ENCODE results near the gene MAN2A1.

Gene MAN2A1

DNA sequence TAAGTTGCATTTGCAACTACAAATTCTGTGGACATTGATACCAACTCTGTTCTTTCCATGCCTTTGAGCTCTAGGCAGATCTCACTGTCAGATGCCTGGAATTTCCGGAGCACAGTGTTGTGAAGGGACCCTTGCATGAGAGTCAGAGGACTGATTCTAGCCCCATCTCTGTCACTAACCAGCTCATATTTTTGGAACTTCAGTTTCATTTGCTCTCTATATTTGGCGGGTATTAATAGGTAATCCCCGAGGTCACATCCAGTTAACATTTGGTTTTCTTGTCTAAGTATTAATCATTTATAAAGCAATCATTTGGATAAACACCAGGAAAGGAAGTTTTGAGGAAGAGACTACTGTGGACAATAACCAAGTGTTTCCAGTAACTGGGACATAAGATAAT, 115.7 kb downstream of the MAN2A1 start:
- in situ Hi-C loops (cut with HindIII; ENCODE audit: low sequenced_read_pairs), result no loop called here
- H3K4me3 ChIP-seq (ENCODE audit: low read depth, low read length), result no peak overlapping the region
- no peak for DNase-seq (ENCODE audit: low read depth)
- no peak for TF ChIP-seq CTCF (IDR thresholded peaks at IDR 0.05; ENCODE audit: low read depth, low read length, missing control alignments)

DNA sequence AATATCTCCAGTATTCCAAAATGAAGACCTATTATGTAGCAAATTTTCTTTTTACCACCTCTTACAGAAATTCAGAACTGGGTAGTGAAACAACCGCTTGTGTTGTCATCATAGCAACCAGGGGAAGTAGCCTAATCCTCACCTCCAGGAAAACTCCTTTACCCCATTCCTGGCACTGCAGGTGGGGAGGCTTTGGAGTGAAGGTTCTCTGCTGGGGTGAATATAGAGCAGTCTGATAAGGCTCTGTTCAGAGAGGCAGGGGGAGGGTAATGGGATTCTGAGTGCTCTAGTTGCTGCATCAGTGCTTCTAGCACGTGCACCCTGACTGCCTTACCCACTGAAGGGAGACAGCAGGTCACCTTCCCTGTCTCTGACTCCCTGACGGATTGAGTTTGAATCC, 116.2 kb downstream of the MAN2A1 start:
- no peak for DNase-seq (ENCODE audit: low read depth)
- H3K4me3 ChIP-seq (ENCODE audit: low read depth, low read length), result no peak overlapping the region
- TF ChIP-seq CTCF (IDR thresholded peaks at IDR 0.05; ENCODE audit: low read depth, low read length, missing control alignments), result no peak
- in situ Hi-C loops (cut with HindIII; ENCODE audit: low sequenced_read_pairs), result no loop called here

GRCh38 chr5:109812698-109813097, 123.0 kb downstream of the MAN2A1 start:
- TF ChIP-seq CTCF (IDR thresholded peaks at IDR 0.05; ENCODE audit: low read depth, low read length, missing control alignments), result no peak
- H3K4me3 ChIP-seq (ENCODE audit: low read depth, low read length), result no peak overlapping the region
- DNase-seq (ENCODE audit: low read depth), result no peak
- in situ Hi-C loops (cut with HindIII; ENCODE audit: low sequenced_read_pairs), result no loop called here

- in situ Hi-C loops (cut with HindIII; ENCODE audit: low sequenced_read_pairs), result no loop called here
- no peak for TF ChIP-seq CTCF (IDR thresholded peaks at IDR 0.05; ENCODE audit: low read depth, low read length, missing control alignments)
- no peak for DNase-seq (ENCODE audit: low read depth)
- no peak overlapping the region for H3K4me3 ChIP-seq (ENCODE audit: low read depth, low read length)
Observed at GRCh38 chr5:109816732-109817131, 127.0 kb downstream of the MAN2A1 start.

DNA sequence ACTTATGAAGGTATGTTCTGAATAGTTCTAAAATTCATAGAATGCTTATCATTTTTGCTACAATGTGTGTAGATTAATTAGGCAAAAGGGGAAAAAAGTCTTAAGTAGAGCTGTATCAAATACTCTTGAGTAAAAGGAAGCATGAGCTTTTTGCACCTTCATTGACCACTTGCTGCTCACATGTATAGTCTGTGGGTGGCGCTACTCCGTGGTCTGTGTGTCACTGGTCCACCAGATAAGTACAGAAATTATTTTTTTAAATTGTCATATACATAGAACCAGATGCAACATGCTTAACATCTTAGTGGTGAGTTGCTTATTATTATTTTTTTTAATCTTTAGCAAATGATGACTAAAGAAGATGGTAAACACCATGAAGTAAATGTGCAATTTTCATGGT, 130.2 kb downstream of the MAN2A1 start:
- in situ Hi-C loops (cut with HindIII; ENCODE audit: low sequenced_read_pairs), result no loop called here

GRCh38 chr5:109823597-109823996, 133.9 kb downstream of the MAN2A1 start:
- no peak for DNase-seq (ENCODE audit: low read depth)
- no peak overlapping the region for H3K4me3 ChIP-seq (ENCODE audit: low read depth, low read length)
- in situ Hi-C loops (cut with HindIII; ENCODE audit: low sequenced_read_pairs), result no loop called here
- no peak for TF ChIP-seq CTCF (IDR thresholded peaks at IDR 0.05; ENCODE audit: low read depth, low read length, missing control alignments)

More for the DNA sequence above, 130.2 kb downstream of the MAN2A1 start:
- no peak overlapping the region for H3K4me3 ChIP-seq (ENCODE audit: low read depth, low read length)
- TF ChIP-seq CTCF (IDR thresholded peaks at IDR 0.05; ENCODE audit: low read depth, low read length, missing control alignments), result no peak
- DNase-seq (ENCODE audit: low read depth), result no peak

DNA sequence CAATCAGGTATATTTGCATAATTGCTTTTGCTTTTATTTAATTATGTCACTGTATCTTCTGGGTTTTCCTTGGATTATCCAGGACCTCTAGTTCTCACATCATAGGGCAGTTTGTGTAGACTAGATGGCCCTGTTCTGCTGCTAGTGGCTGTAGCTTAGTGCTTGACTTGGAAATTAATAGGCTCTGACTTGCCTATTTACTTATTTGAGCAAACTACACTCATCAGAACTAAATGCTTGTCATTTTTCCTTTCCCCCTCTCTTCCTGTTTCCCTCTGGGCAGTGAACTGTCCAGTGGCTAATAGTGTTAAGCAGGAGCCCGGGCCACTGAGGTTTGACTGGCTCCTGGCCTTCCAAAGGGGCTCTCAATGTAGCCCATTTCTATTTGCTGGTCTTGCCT, 135.7 kb downstream of the MAN2A1 start:
- no peak for TF ChIP-seq CTCF (IDR thresholded peaks at IDR 0.05; ENCODE audit: low read depth, low read length, missing control alignments)
- in situ Hi-C loops (cut with HindIII; ENCODE audit: low sequenced_read_pairs), result no loop called here
- no peak overlapping the region for H3K4me3 ChIP-seq (ENCODE audit: low read depth, low read length)
- DNase-seq (ENCODE audit: low read depth), result no peak

All from astrocyte of the cerebellum (primary cell).